Neural cell (in vitro differentiated cells): Measurements from ENCODE around the gene MRC2. TPM values are rescaled to one million over a fixed set of nuclear protein-coding genes. Genes with fewer than 3 reads are reported as not detected.
"Not testable (repeated sequence)": the region's sequence is repeated elsewhere in the genome, so short reads cannot be mapped to it uniquely, and the experiment has no call there.

Experiments
- H2AFZ ChIP-seq: fragments of 200-600, 300-800 bp; sonication (generic), shearing (Covaris generic); 2 replicates; pipeline ENCODE4 v1.6.0; 2014; ENCODE audit warnings: low read depth, mild to moderate bottlenecking, antibody characterized with exemption, low read length, moderate library complexity
- H3F3A ChIP-seq: fragments of 200-600 bp; shearing (Covaris generic); 2 replicates; pipeline ENCODE4 v1.6.1; 2016; ENCODE audit warnings: mild to moderate bottlenecking, moderate library complexity, mixed read lengths, antibody characterized with exemption, low read length; ENCODE audit not compliant: insufficient read depth, poor library complexity, severe bottlenecking
- H3K27ac ChIP-seq: fragments of 200-600, 300-800 bp; sonication (generic), shearing (Covaris generic); 2 replicates; pipeline ENCODE4 v1.5.1; 2014; ENCODE audit warnings: mild to moderate bottlenecking, low read length, moderate library complexity
- H3K27me3 ChIP-seq: fragments of 300-800, 200-600 bp; sonication (generic), shearing (Covaris generic); 2 replicates; pipeline ENCODE4 v1.6.0; 2014; ENCODE audit warnings: mild to moderate bottlenecking, low read depth, low read length, moderate library complexity; ENCODE audit not compliant: insufficient read depth
- H3K36me3 ChIP-seq: fragments of 300-800, 200-600 bp; sonication (generic), shearing (Covaris generic); 2 replicates; pipeline ENCODE4 v1.5.1; 2014; ENCODE audit warnings: mild to moderate bottlenecking, antibody characterized with exemption, low read length, moderate library complexity; ENCODE audit not compliant: insufficient read depth
- H3K4me2 ChIP-seq: fragments of 300-800, 200-600 bp; sonication (generic), shearing (Covaris generic); 2 replicates; pipeline ENCODE4 v1.6.0; 2014; ENCODE audit warnings: mild to moderate bottlenecking, low read length
- H3K4me3 ChIP-seq: fragments of 300-800, 200-600 bp; sonication (generic), shearing (Covaris generic); 2 replicates; pipeline ENCODE4 v1.5.1; 2014; ENCODE audit warnings: mild to moderate bottlenecking, low read length, moderate library complexity
- H3K79me2 ChIP-seq: fragments of 200-600 bp; shearing (Covaris generic); replicated peaks from 2 replicates; pipeline ENCODE4 v1.6.0; 2014; ENCODE audit warnings: mild to moderate bottlenecking, low read length, moderate library complexity; ENCODE audit not compliant: insufficient read depth
- H3K9ac ChIP-seq: fragments of 300-800, 200-600 bp; sonication (generic), shearing (Covaris generic); 2 replicates; pipeline ENCODE4 v1.6.1; 2016; ENCODE audit warnings: mild to moderate bottlenecking, low read length, mixed read lengths
- H3K9me2 ChIP-seq: fragments of 200-600 bp; shearing (Covaris generic); 2 replicates; pipeline ENCODE4 v1.6.1; 2016; ENCODE audit warnings: mild to moderate bottlenecking, low read length, mixed read lengths; ENCODE audit not compliant: insufficient read depth
- H3K9me3 ChIP-seq: fragments of 200-600, 300-800 bp; sonication (generic), shearing (Covaris generic); 2 replicates; pipeline ENCODE4 v1.6.1; 2016; ENCODE audit warnings: mild to moderate bottlenecking, mixed run types, low read length, moderate library complexity, mixed read lengths
- H4K20me1 ChIP-seq: fragments of 200-600 bp; shearing (Covaris generic); 2 replicates; pipeline ENCODE4 v1.6.1; 2016; ENCODE audit warnings: mild to moderate bottlenecking, mixed run types; ENCODE audit not compliant: insufficient read depth
- CTCF ChIP-seq: fragments of 450-650 bp; IDR thresholded peaks from 2 replicates; pipeline ENCODE4 v1.5.1; 2014; ENCODE audit warnings: antibody characterized with exemption, mild to moderate bottlenecking, moderate library complexity; ENCODE audit not compliant: poor library complexity, severe bottlenecking
- EP300 ChIP-seq: fragments of 450-650 bp; conservative IDR thresholded peaks from 2 replicates; pipeline ENCODE4 v1.6.1; 2014; ENCODE audit warnings: antibody characterized with exemption, mild to moderate bottlenecking, moderate library complexity; ENCODE audit not compliant: poor library complexity, severe bottlenecking
- EZH2 ChIP-seq: fragments of 200-600, 300-800 bp; shearing (Covaris generic), sonication (generic); IDR thresholded peaks from 2 replicates; pipeline ENCODE4 v1.6.1; 2014; ENCODE audit warnings: antibody characterized with exemption, low read length, borderline replicate concordance, mild to moderate bottlenecking; ENCODE audit not compliant: insufficient read depth, poor library complexity, severe bottlenecking
- MXI1 ChIP-seq: fragments of 450-650 bp; conservative IDR thresholded peaks from 2 replicates; pipeline ENCODE4 v1.6.1; 2014; ENCODE audit warnings: antibody characterized with exemption, mild to moderate bottlenecking; ENCODE audit not compliant: poor library complexity, severe bottlenecking
- POLR2AphosphoS5 ChIP-seq: IDR thresholded peaks from 2 replicates; pipeline ENCODE4 v1.6.1; 2012
- RAD21 ChIP-seq: fragments of 450-650 bp; conservative IDR thresholded peaks from 2 replicates; pipeline ENCODE4 v1.6.1; 2014; ENCODE audit warnings: antibody characterized with exemption, mild to moderate bottlenecking, moderate library complexity
- SMC3 ChIP-seq: fragments of 450-650 bp; conservative IDR thresholded peaks from 2 replicates; pipeline ENCODE4 v1.6.1; 2014; ENCODE audit warnings: antibody characterized with exemption, mild to moderate bottlenecking, moderate library complexity; ENCODE audit not compliant: poor library complexity
- TAF1 ChIP-seq: IDR thresholded peaks from 2 replicates; pipeline ENCODE4 v1.6.1; 2012; ENCODE audit warnings: low read depth
- polyA plus RNA-seq: library from polyadenylated mRNA; depleted of rRNA; stranded (reverse); fragments of >200 nt; gene quantifications from 2 replicates; pipeline ENCODE4 v1.2.3, GENCODE V29; 2014
- TF ChIP-seq, protein P1 (sequence below): IDR thresholded peaks from 2 replicates; pipeline ENCODE4 v1.6.1; 2012; ENCODE audit warnings: borderline replicate concordance

The MRC2 gene
- polyA plus RNA-seq, 1 donor from 2014 or later = 0.36 TPM

DNA sequence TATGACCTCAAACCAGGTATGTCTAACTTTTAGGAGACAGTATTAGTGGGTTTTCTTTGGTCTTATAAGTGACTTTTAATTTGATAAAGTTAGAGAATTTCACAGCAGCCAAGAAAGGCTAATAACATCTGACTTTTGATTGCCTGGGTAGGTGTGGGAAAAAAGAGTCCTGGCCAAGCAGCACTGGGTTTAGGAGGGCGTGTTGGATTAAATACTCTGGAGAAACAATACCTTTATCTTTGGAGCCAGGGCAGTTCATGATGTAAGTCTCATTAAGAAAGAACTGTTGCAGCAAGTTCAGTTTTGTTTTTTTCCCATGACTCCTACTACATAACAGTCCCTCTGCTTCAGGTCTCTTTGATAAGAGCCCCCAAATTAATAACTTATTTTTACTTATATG lies 26.7 kb upstream of the MRC2 start:
- no peaks in the 10 kb centered on the region for H3K79me2 ChIP-seq
- no peak overlapping the region for H3K4me2 ChIP-seq
- peaks cover 16% of the 10 kb centered on the region for H3K9me3 ChIP-seq
- TF ChIP-seq SMC3 (no peak), MXI1 (no peak), EZH2 (no peak), POLR2AphosphoS5 (no peak), RAD21 (no peak), CTCF (no peak), TAF1 (no peak), EP300 (no peak)
- TF ChIP-seq, protein P1, sequence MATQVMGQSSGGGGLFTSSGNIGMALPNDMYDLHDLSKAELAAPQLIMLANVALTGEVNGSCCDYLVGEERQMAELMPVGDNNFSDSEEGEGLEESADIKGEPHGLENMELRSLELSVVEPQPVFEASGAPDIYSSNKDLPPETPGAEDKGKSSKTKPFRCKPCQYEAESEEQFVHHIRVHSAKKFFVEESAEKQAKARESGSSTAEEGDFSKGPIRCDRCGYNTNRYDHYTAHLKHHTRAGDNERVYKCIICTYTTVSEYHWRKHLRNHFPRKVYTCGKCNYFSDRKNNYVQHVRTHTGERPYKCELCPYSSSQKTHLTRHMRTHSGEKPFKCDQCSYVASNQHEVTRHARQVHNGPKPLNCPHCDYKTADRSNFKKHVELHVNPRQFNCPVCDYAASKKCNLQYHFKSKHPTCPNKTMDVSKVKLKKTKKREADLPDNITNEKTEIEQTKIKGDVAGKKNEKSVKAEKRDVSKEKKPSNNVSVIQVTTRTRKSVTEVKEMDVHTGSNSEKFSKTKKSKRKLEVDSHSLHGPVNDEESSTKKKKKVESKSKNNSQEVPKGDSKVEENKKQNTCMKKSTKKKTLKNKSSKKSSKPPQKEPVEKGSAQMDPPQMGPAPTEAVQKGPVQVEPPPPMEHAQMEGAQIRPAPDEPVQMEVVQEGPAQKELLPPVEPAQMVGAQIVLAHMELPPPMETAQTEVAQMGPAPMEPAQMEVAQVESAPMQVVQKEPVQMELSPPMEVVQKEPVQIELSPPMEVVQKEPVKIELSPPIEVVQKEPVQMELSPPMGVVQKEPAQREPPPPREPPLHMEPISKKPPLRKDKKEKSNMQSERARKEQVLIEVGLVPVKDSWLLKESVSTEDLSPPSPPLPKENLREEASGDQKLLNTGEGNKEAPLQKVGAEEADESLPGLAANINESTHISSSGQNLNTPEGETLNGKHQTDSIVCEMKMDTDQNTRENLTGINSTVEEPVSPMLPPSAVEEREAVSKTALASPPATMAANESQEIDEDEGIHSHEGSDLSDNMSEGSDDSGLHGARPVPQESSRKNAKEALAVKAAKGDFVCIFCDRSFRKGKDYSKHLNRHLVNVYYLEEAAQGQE = no peak
- H3K27me3 ChIP-seq = no peaks in the 10 kb centered on the region
- no peaks in the 10 kb centered on the region for H3K9me2 ChIP-seq
- H3K36me3 ChIP-seq = peaks cover 13% of the 10 kb centered on the region
- no peaks in the 10 kb centered on the region for H4K20me1 ChIP-seq
- no peak overlapping the region for H3K4me3 ChIP-seq
- no peak overlapping the region for H2AFZ ChIP-seq
- H3K27ac ChIP-seq = no peak overlapping the region
- no peak overlapping the region for H3K9ac ChIP-seq
- H3F3A ChIP-seq = no peaks in the 10 kb centered on the region

- peaks cover 15% of the 10 kb centered on the region for H3K36me3 ChIP-seq
- no peak for TF ChIP-seq RAD21
- TF ChIP-seq MXI1 = no peak
- TF ChIP-seq TAF1 = no peak
- TF ChIP-seq, protein P1 = no peak
- TF ChIP-seq SMC3 = no peak
- TF ChIP-seq POLR2AphosphoS5 = no peak
- TF ChIP-seq CTCF = no peak
- TF ChIP-seq EZH2 = no peak
- TF ChIP-seq EP300 = no peak
- H3K9me2 ChIP-seq = no peaks in the 10 kb centered on the region
- H3K9ac ChIP-seq = no peak overlapping the region
- no peaks in the 10 kb centered on the region for H3F3A ChIP-seq
- peaks cover 10% of the 10 kb centered on the region for H3K9me3 ChIP-seq
- H3K4me2 ChIP-seq = no peak overlapping the region
- H3K27ac ChIP-seq = no peak overlapping the region
- H3K27me3 ChIP-seq = no peaks in the 10 kb centered on the region
- H3K79me2 ChIP-seq = no peaks in the 10 kb centered on the region
- no peak overlapping the region for H2AFZ ChIP-seq
- no peak overlapping the region for H3K4me3 ChIP-seq
- no peaks in the 10 kb centered on the region for H4K20me1 ChIP-seq
Observed at GRCh38 chr17:62601471-62601870, 26.0 kb upstream of the MRC2 start.

- not testable (repeated sequence) for H3K9ac ChIP-seq, H3K4me2 ChIP-seq, H3K4me3 ChIP-seq, H4K20me1 ChIP-seq, H2AFZ ChIP-seq, H3K9me3 ChIP-seq, H3K27me3 ChIP-seq, H3K36me3 ChIP-seq, H3K27ac ChIP-seq, H3F3A ChIP-seq, H3K79me2 ChIP-seq, H3K9me2 ChIP-seq
Observed at GRCh38 chr17:62603783-62604182, 23.7 kb upstream of the MRC2 start.
